Gastrocnemius medialis (tissue), 4 donors: ENCODE results near the gene PAX6. TPM values are rescaled to one million over a fixed set of nuclear protein-coding genes. Genes with fewer than 3 reads are reported as not detected.
A peak's percentile ranks its signal among the peaks of the same experiment; 100 is the strongest.

Experiments used
- ATAC-seq, 2 donors: fragments of 150-250 bp; one replicate each; pipeline ENCODE4 v1.9.1; 2016
- DNase-seq, 2 donors: peaks; one replicate each; pipeline ENCODE4 v3.0.0-alpha.2; 2019
- H3K27ac ChIP-seq, 4 donors: fragments of 200-600 bp; sonication (generic); 1 replicate in 1 of 4; 2 replicates in 3 of 4; pipeline ENCODE4 v1.5.1; 2016 to 2018; ENCODE audit warnings: mild to moderate bottlenecking in 2 of 4, moderate library complexity in 1 of 4
- H3K27me3 ChIP-seq, 3 donors: fragments of 200-600 bp; sonication (generic) in 2 of 3; 1 replicate in 1 of 3; 2 replicates in 2 of 3; pipeline versions ENCODE4 v1.5.1 to v1.6.0; 2016 to 2019; ENCODE audit warnings: mild to moderate bottlenecking in 1 of 3, moderate library complexity in 1 of 3
- H3K36me3 ChIP-seq, 2 donors: fragments of 200-600 bp; sonication (generic) in 1 of 2; one replicate each; pipeline ENCODE4 v1.5.1; 2017 to 2018
- H3K4me1 ChIP-seq, 2 donors: fragments of 200-600 bp; sonication (generic) in 1 of 2; one replicate each; pipeline ENCODE4 v1.5.1; 2016 to 2017; ENCODE audit warnings: mild to moderate bottlenecking in 2 of 2
- H3K4me3 ChIP-seq, 4 donors: fragments of 200-600 bp; sonication (generic) in 3 of 4; 1 replicate in 1 of 4; 2 replicates in 3 of 4; pipeline ENCODE4 v1.5.1; 2016 to 2019; ENCODE audit warnings: mild to moderate bottlenecking in 2 of 4
- H3K9me3 ChIP-seq, 3 donors: fragments of 200-600 bp; sonication (generic) in 2 of 3; 1 replicate in 1 of 3; 2 replicates in 2 of 3; pipeline ENCODE4 v1.5.1; 2016 to 2019
- POLR2A ChIP-seq, 2 donors: fragments of 450-650 bp; IDR thresholded peaks; one replicate each; pipeline ENCODE4 v1.6.1; 2017; ENCODE audit warnings: antibody characterized with exemption in 2 of 2, mild to moderate bottlenecking in 2 of 2, moderate library complexity in 2 of 2
- in situ Hi-C, 4 donors: fragments of 200-750 bp; cut with MboI; loops; one replicate each; pipeline versions ENCODE4 v1.15.0 to v1.8.0; 2017; ENCODE audit warnings: low sequenced_read_pairs in 4 of 4
- intact Hi-C: fragments of 100-400 bp; cut with DNase I; formaldehyde crosslinking; loops from one replicate; pipeline ENCODE4 v1.15.1; 2023; ENCODE audit warnings: low total_unique reads
- total RNA-seq, 4 donors: library from RNA; depleted of rRNA; stranded (reverse); fragments of >200 nt; gene quantifications; one replicate each; pipeline versions ENCODE4 v1.1.0 to v1.2.3, GENCODE V29; 2016
- TF ChIP-seq, protein P1 (sequence below), 5 experiments: fragments of 450-650 bp in 3 of 5; fragments of 200-600 bp in 2 of 5; sonication (generic) in 2 of 5; IDR thresholded peaks in 4 of 5; conservative IDR thresholded peaks in 1 of 5; 1 replicate in 4 of 5; 2 replicates in 1 of 5; pipeline ENCODE4 v1.5.1; 2016 to 2019; ENCODE audit warnings: antibody characterized with exemption in 5 of 5, mild to moderate bottlenecking in 3 of 5, moderate library complexity in 3 of 5

The PAX6 gene
- total RNA-seq, 4 donors from 2014 or later = not detected

DNA sequence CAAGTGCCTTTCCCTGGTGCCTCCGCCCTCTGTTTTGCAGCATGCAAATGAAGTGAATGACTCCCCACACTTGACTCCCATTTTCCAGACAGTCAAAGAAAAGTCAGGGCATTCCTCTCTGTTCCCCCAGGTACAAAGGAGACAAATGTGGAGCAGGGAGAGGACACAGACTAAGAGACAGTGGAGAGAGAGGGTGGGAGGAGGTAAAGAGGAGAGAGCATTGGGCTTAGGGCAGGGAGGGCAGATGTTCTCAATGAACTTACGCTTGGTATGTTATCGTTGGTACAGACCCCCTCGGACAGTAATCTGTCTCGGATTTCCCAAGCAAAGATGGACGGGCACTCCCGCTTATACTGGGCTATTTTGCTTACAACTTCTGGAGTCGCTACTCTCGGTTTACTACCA, 9.8 kb downstream of the PAX6 start:
- H3K36me3 ChIP-seq = no peaks in the 10 kb centered on the region
- intact Hi-C loops = loop anchor here (10.0 kb wide), 2 partner anchors 296 to 556 kb away; partner anchors contain the start of genes ELP4 and IMMP1L
- no peaks in the 10 kb centered on the region for H3K9me3 ChIP-seq
- peaks cover 20 to 38% of the 10 kb centered on the region in 2 donors for H3K4me1 ChIP-seq
- in situ Hi-C loops = no loop called here
- H3K27me3 ChIP-seq = peaks cover 95 to 98% (median 98%) of the 10 kb centered on the region in 3 donors
- H3K4me3 ChIP-seq = no peak overlapping the region
- no peak overlapping the region for H3K27ac ChIP-seq
- TF ChIP-seq, protein P1, sequence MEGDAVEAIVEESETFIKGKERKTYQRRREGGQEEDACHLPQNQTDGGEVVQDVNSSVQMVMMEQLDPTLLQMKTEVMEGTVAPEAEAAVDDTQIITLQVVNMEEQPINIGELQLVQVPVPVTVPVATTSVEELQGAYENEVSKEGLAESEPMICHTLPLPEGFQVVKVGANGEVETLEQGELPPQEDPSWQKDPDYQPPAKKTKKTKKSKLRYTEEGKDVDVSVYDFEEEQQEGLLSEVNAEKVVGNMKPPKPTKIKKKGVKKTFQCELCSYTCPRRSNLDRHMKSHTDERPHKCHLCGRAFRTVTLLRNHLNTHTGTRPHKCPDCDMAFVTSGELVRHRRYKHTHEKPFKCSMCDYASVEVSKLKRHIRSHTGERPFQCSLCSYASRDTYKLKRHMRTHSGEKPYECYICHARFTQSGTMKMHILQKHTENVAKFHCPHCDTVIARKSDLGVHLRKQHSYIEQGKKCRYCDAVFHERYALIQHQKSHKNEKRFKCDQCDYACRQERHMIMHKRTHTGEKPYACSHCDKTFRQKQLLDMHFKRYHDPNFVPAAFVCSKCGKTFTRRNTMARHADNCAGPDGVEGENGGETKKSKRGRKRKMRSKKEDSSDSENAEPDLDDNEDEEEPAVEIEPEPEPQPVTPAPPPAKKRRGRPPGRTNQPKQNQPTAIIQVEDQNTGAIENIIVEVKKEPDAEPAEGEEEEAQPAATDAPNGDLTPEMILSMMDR (IDR thresholded peaks at IDR 0.05 in 4 of 5, conservative IDR thresholded peaks at IDR 0.05 in 1 of 5) = no peak
- TF ChIP-seq POLR2A (IDR thresholded peaks at IDR 0.05) = no peak
- no peak for DNase-seq
- ATAC-seq = no peak

DNA sequence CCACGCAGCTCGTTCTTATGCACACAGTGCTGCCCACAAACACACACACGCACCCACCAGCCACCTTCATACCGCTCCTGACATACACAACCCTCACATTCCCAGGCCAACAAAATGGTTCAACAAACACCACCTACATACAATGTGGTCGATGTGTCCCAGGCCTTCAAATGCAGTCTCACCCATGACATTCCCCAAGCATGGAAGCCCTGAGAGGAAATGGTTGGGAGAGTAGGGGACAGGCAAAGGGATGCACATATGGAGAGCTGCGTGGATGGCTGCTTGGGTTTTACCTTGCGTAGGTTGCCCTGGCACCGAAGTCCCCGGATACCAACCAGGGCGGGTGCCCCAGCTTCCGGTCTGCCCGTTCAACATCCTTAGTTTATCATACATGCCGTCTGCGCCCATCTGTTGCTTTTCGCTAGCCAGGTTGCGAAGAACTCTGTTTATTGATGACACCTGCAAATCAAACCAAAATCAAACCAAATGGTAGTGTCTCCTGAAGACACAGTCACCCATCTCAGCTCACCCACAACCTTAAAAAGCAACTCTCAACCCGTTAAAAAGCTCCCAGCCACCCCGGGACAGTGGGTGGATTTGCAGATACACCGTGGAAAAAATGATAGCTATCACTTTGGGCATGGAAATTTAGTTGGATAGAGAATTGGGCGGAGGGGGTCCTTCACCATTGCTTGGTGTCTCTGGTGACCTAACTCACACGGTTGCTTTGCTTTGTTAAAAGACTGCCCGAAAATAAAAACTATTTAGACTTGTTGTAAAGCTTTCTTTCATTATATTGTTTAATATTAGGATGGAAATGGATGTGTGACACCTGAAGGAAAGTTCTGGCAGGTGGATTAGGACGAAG, 10.5 kb downstream of the PAX6 start:
- Histone ChIP-seq H3K4me3 (no peak overlapping the region), H3K27me3 (peaks cover 89 to 98% (median 92%) of the 10 kb centered on the region in 3 donors), H3K36me3 (no peaks in the 10 kb centered on the region), H3K4me1 (peaks cover 20 to 34% of the 10 kb centered on the region in 2 donors), H3K27ac (no peak overlapping the region), H3K9me3 (no peaks in the 10 kb centered on the region)
- ATAC-seq = no peak
- intact Hi-C loops (loop anchor here (10.0 kb wide), 2 partner anchors 296 to 556 kb away; partner anchors contain the start of genes ELP4 and IMMP1L), in situ Hi-C loops (no loop called here)
- no peak for DNase-seq
- TF ChIP-seq, protein P1 (IDR thresholded peaks at IDR 0.05 in 4 of 5, conservative IDR thresholded peaks at IDR 0.05 in 1 of 5) = no peak
- no peak for TF ChIP-seq POLR2A (IDR thresholded peaks at IDR 0.05)

DNA sequence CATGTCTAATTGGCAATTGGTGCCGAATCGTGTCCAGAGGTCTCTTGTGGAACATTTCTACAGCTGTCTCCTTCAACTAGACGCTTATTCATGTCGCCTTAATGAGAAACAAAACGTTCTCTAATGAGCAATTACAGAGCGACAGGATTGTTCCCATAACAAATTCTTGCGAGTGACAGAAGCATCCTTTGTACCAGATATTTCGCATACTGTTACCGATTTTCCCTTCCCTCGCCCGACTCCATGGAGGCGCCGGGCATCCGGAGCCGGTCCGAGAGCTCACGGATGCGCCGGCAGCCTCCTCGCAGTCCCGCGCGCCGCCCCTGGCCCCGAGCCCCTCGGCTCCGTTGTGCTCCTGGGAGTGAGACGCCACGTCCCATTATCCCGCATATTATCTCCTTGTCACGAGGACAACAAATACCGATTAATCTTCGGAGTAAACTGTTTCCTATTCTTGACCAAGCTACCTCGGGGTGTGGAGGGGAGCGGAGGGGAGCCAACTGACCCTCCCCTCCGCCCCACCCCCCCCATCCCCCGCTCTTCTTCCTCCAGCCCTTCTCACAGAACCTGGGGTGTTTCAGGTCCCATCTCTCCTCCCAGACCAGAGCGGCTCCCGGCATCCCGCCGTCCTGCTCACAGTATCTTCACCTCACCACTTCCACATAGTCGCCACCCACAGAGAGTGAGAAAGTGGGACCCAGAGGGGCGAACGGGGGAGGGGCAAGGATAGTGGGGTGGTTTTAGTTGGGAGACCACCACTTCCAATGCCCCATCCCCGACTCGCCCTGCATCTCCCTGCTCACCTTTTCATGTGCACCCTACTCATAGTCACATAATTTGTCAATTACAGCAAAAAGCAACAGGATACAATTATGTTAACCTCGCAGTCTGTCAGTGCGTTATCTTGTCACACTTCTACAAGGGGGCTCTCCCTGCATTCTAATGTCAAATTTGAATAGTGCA, 11.4 kb downstream of the PAX6 start:
- in situ Hi-C loops = no loop called here
- H3K4me1 ChIP-seq = peaks cover 12 to 33% of the 10 kb centered on the region in 2 donors

More for the DNA sequence above, 11.4 kb downstream of the PAX6 start:
- H3K9me3 ChIP-seq = no peaks in the 10 kb centered on the region
- intact Hi-C loops = loop anchor here (5.0 to 10.0 kb wide), 4 partner anchors 157 to 803 kb away; partner anchors contain the start of genes ELP4 and IMMP1L
- ATAC-seq = no peak
- DNase-seq = no peak
- H3K36me3 ChIP-seq = no peaks in the 10 kb centered on the region
- peaks cover 80 to 88% (median 82%) of the 10 kb centered on the region in 3 donors for H3K27me3 ChIP-seq
- no peak overlapping the region for H3K27ac ChIP-seq
- peak overlapping the region in 2 of 4 donors; percentile 26 to 34 for H3K4me3 ChIP-seq
- no peak for TF ChIP-seq POLR2A (IDR thresholded peaks at IDR 0.05)
- TF ChIP-seq, protein P1 (IDR thresholded peaks at IDR 0.05 in 4 of 5, conservative IDR thresholded peaks at IDR 0.05 in 1 of 5) = no peak
